Erythroblast (primary cell): Measurements from ENCODE around the gene TPD52L1.

Source experiments
- GATA1 ChIP-seq: IDR thresholded peaks from 2 replicates; pipeline ENCODE4 v1.6.1; 2011; ENCODE audit warnings: low read depth, mild to moderate bottlenecking, control low read depth, low read length, moderate library complexity
- POLR2A ChIP-seq: IDR thresholded peaks from 2 replicates; pipeline ENCODE4 v1.6.1; 2011; ENCODE audit warnings: mild to moderate bottlenecking, low read length

GRCh38 chr6:125215252-125215819, 61.8 kb downstream of the TPD52L1 start:
- no peak for TF ChIP-seq POLR2A
- no peak for TF ChIP-seq GATA1
